ENCODE data around the gene THSD4.

GRCh38 chr15:71323584-71323983 lies 208.3 kb downstream of the THSD4 start:
- TF ChIP-seq EZH2phosphoT487 (IDR thresholded peaks at IDR 0.05; ENCODE audit: borderline replicate concordance, low read depth, low read length): no peak
- TF ChIP-seq, protein P1, sequence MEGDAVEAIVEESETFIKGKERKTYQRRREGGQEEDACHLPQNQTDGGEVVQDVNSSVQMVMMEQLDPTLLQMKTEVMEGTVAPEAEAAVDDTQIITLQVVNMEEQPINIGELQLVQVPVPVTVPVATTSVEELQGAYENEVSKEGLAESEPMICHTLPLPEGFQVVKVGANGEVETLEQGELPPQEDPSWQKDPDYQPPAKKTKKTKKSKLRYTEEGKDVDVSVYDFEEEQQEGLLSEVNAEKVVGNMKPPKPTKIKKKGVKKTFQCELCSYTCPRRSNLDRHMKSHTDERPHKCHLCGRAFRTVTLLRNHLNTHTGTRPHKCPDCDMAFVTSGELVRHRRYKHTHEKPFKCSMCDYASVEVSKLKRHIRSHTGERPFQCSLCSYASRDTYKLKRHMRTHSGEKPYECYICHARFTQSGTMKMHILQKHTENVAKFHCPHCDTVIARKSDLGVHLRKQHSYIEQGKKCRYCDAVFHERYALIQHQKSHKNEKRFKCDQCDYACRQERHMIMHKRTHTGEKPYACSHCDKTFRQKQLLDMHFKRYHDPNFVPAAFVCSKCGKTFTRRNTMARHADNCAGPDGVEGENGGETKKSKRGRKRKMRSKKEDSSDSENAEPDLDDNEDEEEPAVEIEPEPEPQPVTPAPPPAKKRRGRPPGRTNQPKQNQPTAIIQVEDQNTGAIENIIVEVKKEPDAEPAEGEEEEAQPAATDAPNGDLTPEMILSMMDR (conservative IDR thresholded peaks at IDR 0.05; ENCODE audit: low read length): no peak
